GM21390 (cell line): ENCODE results near the gene LRP11.
"Not testable (repeated sequence)": the region's sequence is repeated elsewhere in the genome, so short reads cannot be mapped to it uniquely, and the experiment has no call there.

ENCODE experiments used
- ATAC-seq: cut with Tn5 transposase; IDR thresholded peaks from one replicate; pipeline ENCODE4 v1.9.1; 2021; ENCODE audit not compliant: unreplicated experiment

The LRP11 gene

GRCh38 chr6:149897855-149898744, 33.9 kb upstream of the LRP11 start, which contains the start of gene RAET1E:
RAET1E (minus strand) TSS chr6:149898113; CDS start chr6:149890901, 7,212 bp downstream.
- ATAC-seq, result no peak

- ATAC-seq, result no peak
These were observed 33.0 kb upstream of the LRP11 start for GRCh38 chr6:149897015-149897697.

- no peak for ATAC-seq
These were observed 32.3 kb upstream of the LRP11 start for GRCh38 chr6:149896491-149896890.

GRCh38 chr6:149895833-149896271, 31.7 kb upstream of the LRP11 start:
- no peak for ATAC-seq

- ATAC-seq, result no peak
These were observed 31.0 kb upstream of the LRP11 start for GRCh38 chr6:149895048-149895590.

GRCh38 chr6:149891864-149892263, 27.7 kb upstream of the LRP11 start:
- ATAC-seq, result not testable (repeated sequence)

- no peak for ATAC-seq
These were observed 27.1 kb upstream of the LRP11 start for GRCh38 chr6:149891259-149891658.

GRCh38 chr6:149890629-149891045, 26.5 kb upstream of the LRP11 start:
- ATAC-seq, result no peak

GRCh38 chr6:149889326-149889725, 25.2 kb upstream of the LRP11 start:
- no peak for ATAC-seq

- no peak for ATAC-seq
These were observed 24.5 kb upstream of the LRP11 start for GRCh38 chr6:149888659-149889058.

GRCh38 chr6:149888093-149888492, 23.9 kb upstream of the LRP11 start:
- no peak for ATAC-seq

- no peak for ATAC-seq
These were observed 23.2 kb upstream of the LRP11 start for GRCh38 chr6:149887343-149887742.

GRCh38 chr6:149885888-149886287, 21.7 kb upstream of the LRP11 start:
- ATAC-seq, result no peak

- ATAC-seq, result no peak
These were observed 20.5 kb upstream of the LRP11 start for GRCh38 chr6:149884617-149885016.

- no peak for ATAC-seq
These were observed 20.1 kb upstream of the LRP11 start for GRCh38 chr6:149884215-149884614.

- no peak for ATAC-seq
These were observed 17.7 kb upstream of the LRP11 start for GRCh38 chr6:149881860-149882259.

GRCh38 chr6:149881066-149881766, 17.1 kb upstream of the LRP11 start:
- ATAC-seq, result no peak

GRCh38 chr6:149877659-149878058, 13.5 kb upstream of the LRP11 start:
- no peak for ATAC-seq

- no peak for ATAC-seq
These were observed 12.2 kb upstream of the LRP11 start for GRCh38 chr6:149876241-149876933.

GRCh38 chr6:149872233-149872632, 8.1 kb upstream of the LRP11 start:
- no peak for ATAC-seq

- ATAC-seq, result no peak
These were observed 7.0 kb upstream of the LRP11 start for GRCh38 chr6:149871182-149871581.
